Measurements from ENCODE around the gene GRM8. TPM values are rescaled to one million over a fixed set of nuclear protein-coding genes. Genes with fewer than 3 reads are reported as not detected.

The GRM8 gene
- total RNA-seq, 1 experiment from 2014 or later, result 1.8 TPM

DNA sequence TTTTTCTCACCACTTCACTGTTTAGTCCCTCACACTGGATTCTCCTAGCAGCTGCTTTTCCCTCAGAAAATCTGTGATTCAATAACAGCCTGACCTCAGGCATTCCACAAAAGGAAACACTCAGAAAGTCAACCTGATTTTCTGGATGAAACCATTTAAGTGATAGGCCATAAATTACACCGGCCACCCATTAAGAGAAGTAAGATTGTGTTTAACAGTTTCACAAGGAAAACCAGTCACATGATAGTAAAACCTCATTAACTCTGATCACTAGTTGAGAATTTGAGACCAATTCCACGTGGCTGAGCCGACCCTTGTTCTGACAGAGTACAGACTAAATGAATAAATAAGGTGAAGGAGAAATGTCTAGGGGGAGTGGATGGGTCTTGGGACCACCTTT is 7.7 kb downstream of the GRM8 start:
- no peak overlapping the region for H3K27ac Mint-ChIP-seq
- H3K27me3 Mint-ChIP-seq (ENCODE audit: low read depth), result peaks cover 93% of the 10 kb centered on the region
- Histone ChIP-seq H2BK5ac (ENCODE audit: insufficient read length, low read length) (no peak overlapping the region), H3K4me2 (ENCODE audit: insufficient read depth, insufficient read length, low read length) (no peak overlapping the region), H2BK12ac (ENCODE audit: insufficient read length, low read depth, low read length) (no peak overlapping the region), H3T11ph (ENCODE audit: low read length) (no peak overlapping the region), H4K5ac (ENCODE audit: insufficient read length, low read depth, low read length) (no peak overlapping the region), H4K20me1 (ENCODE audit: control insufficient read depth, insufficient read depth, insufficient read length) (no peaks in the 10 kb centered on the region), H3K27me3 (ENCODE audit: insufficient read depth, low read length) (peaks cover 17% of the 10 kb centered on the region), H3K79me2 (ENCODE audit: insufficient read depth, low read length) (no peaks in the 10 kb centered on the region), H2AK5ac (ENCODE audit: insufficient read length, low read length) (no peak overlapping the region), H3K4me1 (ENCODE audit: insufficient read depth, low read length) (no peaks in the 10 kb centered on the region), H2BK20ac (ENCODE audit: low read depth, low read length, poor library complexity, severe bottlenecking) (no peak overlapping the region), H4K91ac (ENCODE audit: insufficient read length, low read depth, low read length) (no peak overlapping the region), H2BK15ac (ENCODE audit: low read depth, low read length) (no peak overlapping the region), H3K9me3 (ENCODE audit: control insufficient read depth, low read depth, low read length) (no peaks in the 10 kb centered on the region), H3K27ac (ENCODE audit: insufficient read length, low read depth, low read length) (no peak overlapping the region), H3K56ac (ENCODE audit: insufficient read length, low read depth, low read length) (no peak overlapping the region), H3K14ac (ENCODE audit: insufficient read depth, low read length) (no peak overlapping the region), H2BK120ac (ENCODE audit: low read depth, low read length, poor library complexity, severe bottlenecking) (no peak overlapping the region), H3K4ac (ENCODE audit: low read depth, low read length) (no peak overlapping the region), H3K79me1 (ENCODE audit: insufficient read depth, low read depth, low read length, poor library complexity, severe bottlenecking) (no peaks in the 10 kb centered on the region), H2AFZ (ENCODE audit: low read length) (no peak overlapping the region), H3K23ac (ENCODE audit: insufficient read length, low read depth, low read length) (no peak overlapping the region), H4K8ac (replicated peaks; ENCODE audit: insufficient read length, low read depth, low read length) (no peak overlapping the region), H3K23me2 (ENCODE audit: insufficient read length, low read depth, low read length, poor library complexity, severe bottlenecking) (no peaks in the 10 kb centered on the region), H3K18ac (ENCODE audit: insufficient read length, low read depth, low read length) (no peak overlapping the region), H3K9ac (ENCODE audit: extremely low read depth, insufficient read length, low read length) (no peak overlapping the region)
- DNase-seq, result no peak
- H3K9me3 Mint-ChIP-seq, result no peaks in the 10 kb centered on the region
- TF ChIP-seq CTCF (conservative IDR thresholded peaks at IDR 0.05), result no peak
- no peaks in the 10 kb centered on the region; a peak in 1 of 4 replicates for H3K4me1 Mint-ChIP-seq
- no peaks in the 10 kb centered on the region for H3K36me3 Mint-ChIP-seq (ENCODE audit: insufficient read depth in 1 of 3, low read depth in 3 of 3)
- no CpG with 5 or more reads among the region's 3 CpGs for WGBS (ENCODE audit: extremely low coverage, insufficient read length, low lambda C conversion rate)
- H3K4me3 Mint-ChIP-seq, result no peak overlapping the region

Data from H9 (cell line).